ENCODE data around the gene POMT1. TPM values are rescaled to one million over a fixed set of nuclear protein-coding genes. Genes with fewer than 3 reads are reported as not detected.

POMT1 gene
- polyA plus RNA-seq, 1 of the 3 experiments (the other 2 are of a cell fraction), result 44.5 TPM

GRCh38 chr9:131477367-131477766 lies 25.4 kb upstream of the POMT1 start (continued):
- TF ChIP-seq CTCF (IDR thresholded peaks at IDR 0.05), result no peak
- TF ChIP-seq SMC3 (IDR thresholded peaks at IDR 0.05; ENCODE audit: low read depth, low read length), result no peak
- TF ChIP-seq FOXJ3 (CRISPR knock-in tag; IDR thresholded peaks at IDR 0.05), result no peak

GRCh38 chr9:131477816-131478419 lies 24.8 kb upstream of the POMT1 start:
- TF ChIP-seq JUND (IDR thresholded peaks at IDR 0.05) (no peak), RXRA (IDR thresholded peaks at IDR 0.05; ENCODE audit: borderline replicate concordance, low read depth) (no peak)
- H3K36me3 ChIP-seq (replicated peaks in 1 of 2; ENCODE audit: control insufficient read depth in 1 of 2, insufficient read depth in 2 of 2, low read length in 1 of 2), result peaks cover 55 to 94% of the 10 kb centered on the region in 2 experiments
- no peaks in the 10 kb centered on the region; a peak in 1 of 4 replicates for H3K4me1 ChIP-seq (ENCODE audit: control insufficient read depth in 1 of 2, insufficient read depth in 2 of 2, low read depth in 1 of 2, low read length in 1 of 2)
- WGBS (ENCODE audit: low lambda C conversion rate), result 91% methylated on average over 10 of the region's 19 CpGs
- peaks cover 41% of the 10 kb centered on the region for H3K79me2 ChIP-seq (ENCODE audit: insufficient read depth)
- H3K9me2 ChIP-seq, result no peaks in the 10 kb centered on the region
- H3K9me3 ChIP-seq, result no peaks in the 10 kb centered on the region
- no peak overlapping the region; a peak in 1 of 4 replicates for H3K27ac ChIP-seq (ENCODE audit: low read depth in 2 of 2, low read length in 1 of 2)
- no peak overlapping the region for H3K4me2 ChIP-seq
- peaks cover 6% of the 10 kb centered on the region for H3F3A ChIP-seq (replicated peaks; ENCODE audit: insufficient read depth)
- H3K27me3 ChIP-seq (ENCODE audit: insufficient read depth), result no peaks in the 10 kb centered on the region
- ChIA-PET POLR2A (no interaction called here), CTCF (interaction anchor here (0.7 to 6.0 kb wide), 29 partner anchors 8 to 263 kb away, joined by 3 to 50 read pairs (median 5); partner anchors contain the start of gene POMT1)
- H2AFZ ChIP-seq (ENCODE audit: low read depth), result no peak overlapping the region
- H3K4me3 ChIP-seq (ENCODE audit: low read depth in 2 of 2, low read length in 1 of 2), result no peak overlapping the region
- no peak overlapping the region for H3K9ac ChIP-seq
- DNase-seq, result no peak
- peaks cover 54% of the 10 kb centered on the region for H4K20me1 ChIP-seq (ENCODE audit: insufficient read depth)

- POLR2A ChIA-PET, result no interaction called here
- peaks cover 6% of the 10 kb centered on the region for H3F3A ChIP-seq (replicated peaks; ENCODE audit: insufficient read depth)
- DNase-seq, result peak; percentile 86
- no peak overlapping the region for H3K4me3 ChIP-seq (ENCODE audit: low read depth in 2 of 2, low read length in 1 of 2)
- peaks cover 51% of the 10 kb centered on the region for H4K20me1 ChIP-seq (ENCODE audit: insufficient read depth)
- 57% methylated on average over 12 of the region's 12 CpGs for WGBS (ENCODE audit: low lambda C conversion rate)
- H3K9ac ChIP-seq, result no peak overlapping the region
- CTCF ChIA-PET, result interaction anchor here (0.8 to 6.0 kb wide), 29 partner anchors 9 to 262 kb away, joined by 3 to 50 read pairs (median 5); partner anchors contain the start of gene POMT1
- peaks cover 35% of the 10 kb centered on the region for H3K79me2 ChIP-seq (ENCODE audit: insufficient read depth)
- H2AFZ ChIP-seq (ENCODE audit: low read depth), result no peak overlapping the region
- H3K4me1 ChIP-seq (ENCODE audit: control insufficient read depth in 1 of 2, insufficient read depth in 2 of 2, low read depth in 1 of 2, low read length in 1 of 2), result no peaks in the 10 kb centered on the region; a peak in 1 of 4 replicates
- no peaks in the 10 kb centered on the region for H3K27me3 ChIP-seq (ENCODE audit: insufficient read depth)
- no peaks in the 10 kb centered on the region for H3K9me2 ChIP-seq
- no peak overlapping the region for H3K4me2 ChIP-seq
- TF ChIP-seq RAD21 (IDR thresholded peaks at IDR 0.05; ENCODE audit: low read length) (peak; percentile 49), CTCF (IDR thresholded peaks at IDR 0.05) (peak; percentile 71), FOXM1 (IDR thresholded peaks at IDR 0.05; ENCODE audit: low read depth) (no peak), SMC3 (IDR thresholded peaks at IDR 0.05; ENCODE audit: low read depth, low read length) (peak; percentile 48), SIN3A (IDR thresholded peaks at IDR 0.05; ENCODE audit: borderline replicate concordance, low read depth, low read length) (no peak)
- H3K9me3 ChIP-seq, result no peaks in the 10 kb centered on the region
- H3K36me3 ChIP-seq (replicated peaks in 1 of 2; ENCODE audit: control insufficient read depth in 1 of 2, insufficient read depth in 2 of 2, low read length in 1 of 2), result peaks cover 57 to 94% of the 10 kb centered on the region in 2 experiments
- no peak overlapping the region for H3K27ac ChIP-seq (ENCODE audit: low read depth in 2 of 2, low read length in 1 of 2)
Observed at GRCh38 chr9:131478421-131478868, 24.3 kb upstream of the POMT1 start.
